Astrocyte of the cerebellum (primary cell): ENCODE data around the gene CFAP45.

Source experiments
- DNase-seq: peaks from one replicate; pipeline ENCODE4 v3.0.0-alpha.2; 2011; ENCODE audit warnings: low read depth
- H3K4me3 ChIP-seq: 2 replicates; pipeline ENCODE4 v1.5.1; 2011; ENCODE audit warnings: mild to moderate bottlenecking, low read depth, low read length, moderate library complexity
- CTCF ChIP-seq: IDR thresholded peaks from 2 replicates; pipeline ENCODE4 v1.5.1; 2012; ENCODE audit warnings: low read length, low read depth, moderate library complexity, mild to moderate bottlenecking; ENCODE audit errors: missing control alignments
- in situ Hi-C: cut with HindIII; loops from 2 replicates; pipeline ENCODE4 v1.10.0; 2017; ENCODE audit warnings: low sequenced_read_pairs

Gene CFAP45

GRCh38 chr1:159931795-159932173, 31.8 kb upstream of the CFAP45 start:
- in situ Hi-C loops: no loop called here
- DNase-seq: no peak
- no peak for TF ChIP-seq CTCF
- no peak overlapping the region for H3K4me3 ChIP-seq

GRCh38 chr1:159931101-159931794, 31.3 kb upstream of the CFAP45 start:
- no peak for TF ChIP-seq CTCF
- in situ Hi-C loops: no loop called here
- DNase-seq: no peak
- H3K4me3 ChIP-seq: no peak overlapping the region

- no peak for TF ChIP-seq CTCF
- H3K4me3 ChIP-seq: no peak overlapping the region
- in situ Hi-C loops: no loop called here
- no peak for DNase-seq
Observed at GRCh38 chr1:159930634-159931033, 30.7 kb upstream of the CFAP45 start.

- no peak for TF ChIP-seq CTCF
- no peak for DNase-seq
- no peak overlapping the region for H3K4me3 ChIP-seq
- in situ Hi-C loops: no loop called here
Observed at GRCh38 chr1:159930216-159930615, 30.3 kb upstream of the CFAP45 start.

- DNase-seq: no peak
- TF ChIP-seq CTCF: no peak
- in situ Hi-C loops: no loop called here
- H3K4me3 ChIP-seq: no peak overlapping the region
Observed at GRCh38 chr1:159929155-159930051, 29.4 kb upstream of the CFAP45 start.

- in situ Hi-C loops: no loop called here
- TF ChIP-seq CTCF: no peak
- H3K4me3 ChIP-seq: no peak overlapping the region
- DNase-seq: no peak
Observed at GRCh38 chr1:159928491-159929050, 28.6 kb upstream of the CFAP45 start.
